ENCODE results near the gene HGFAC.

HGFAC gene

GRCh38 chr4:3473181-3473950, 31.6 kb downstream of the HGFAC start:
- DNase-seq (ENCODE audit: low spot score) = no peak
- no peak overlapping the region for H3K27ac ChIP-seq
- H3K4me3 ChIP-seq = no peak overlapping the region
- TF ChIP-seq CTCF (IDR thresholded peaks at IDR 0.05) = no peak

- no peak overlapping the region for H3K4me3 ChIP-seq
- H3K27ac ChIP-seq = no peak overlapping the region
- no peak for TF ChIP-seq CTCF (IDR thresholded peaks at IDR 0.05)
- DNase-seq (ENCODE audit: low spot score) = no peak
These were observed 32.4 kb downstream of the HGFAC start for GRCh38 chr4:3473996-3474765.

- Histone ChIP-seq H3K4me3 (no peak overlapping the region), H3K27ac (no peak overlapping the region)
- TF ChIP-seq CTCF (IDR thresholded peaks at IDR 0.05) = no peak
- no peak for DNase-seq (ENCODE audit: low spot score)
These were observed 33.4 kb downstream of the HGFAC start for GRCh38 chr4:3475041-3475712.

- DNase-seq (ENCODE audit: low spot score) = no peak
- TF ChIP-seq CTCF (IDR thresholded peaks at IDR 0.05) = no peak
- Histone ChIP-seq H3K4me3 (no peak overlapping the region), H3K27ac (no peak overlapping the region)
These were observed 34.0 kb downstream of the HGFAC start for GRCh38 chr4:3475713-3476260.

- DNase-seq (ENCODE audit: low spot score) = no peak
- no peak for TF ChIP-seq CTCF (IDR thresholded peaks at IDR 0.05)
- no peak overlapping the region for H3K4me3 ChIP-seq
- no peak overlapping the region for H3K27ac ChIP-seq
These were observed 34.6 kb downstream of the HGFAC start for GRCh38 chr4:3476341-3476747.

GRCh38 chr4:3476936-3477749, 35.4 kb downstream of the HGFAC start:
- Histone ChIP-seq H3K27ac (no peak overlapping the region), H3K4me3 (no peak overlapping the region)
- TF ChIP-seq CTCF (IDR thresholded peaks at IDR 0.05) = no peak
- DNase-seq (ENCODE audit: low spot score) = no peak
